HG03060 (cell line): ENCODE results near the gene CNDP2.
"Not testable (repeated sequence)": the region's sequence is repeated elsewhere in the genome, so short reads cannot be mapped to it uniquely, and the experiment has no call there.

ENCODE experiments used
- ATAC-seq: cut with Tn5 transposase; IDR thresholded peaks from one replicate; pipeline ENCODE4 v1.9.1; 2021; ENCODE audit warnings: low read depth, moderate number of reproducible peaks; ENCODE audit not compliant: unreplicated experiment

The CNDP2 gene

DNA sequence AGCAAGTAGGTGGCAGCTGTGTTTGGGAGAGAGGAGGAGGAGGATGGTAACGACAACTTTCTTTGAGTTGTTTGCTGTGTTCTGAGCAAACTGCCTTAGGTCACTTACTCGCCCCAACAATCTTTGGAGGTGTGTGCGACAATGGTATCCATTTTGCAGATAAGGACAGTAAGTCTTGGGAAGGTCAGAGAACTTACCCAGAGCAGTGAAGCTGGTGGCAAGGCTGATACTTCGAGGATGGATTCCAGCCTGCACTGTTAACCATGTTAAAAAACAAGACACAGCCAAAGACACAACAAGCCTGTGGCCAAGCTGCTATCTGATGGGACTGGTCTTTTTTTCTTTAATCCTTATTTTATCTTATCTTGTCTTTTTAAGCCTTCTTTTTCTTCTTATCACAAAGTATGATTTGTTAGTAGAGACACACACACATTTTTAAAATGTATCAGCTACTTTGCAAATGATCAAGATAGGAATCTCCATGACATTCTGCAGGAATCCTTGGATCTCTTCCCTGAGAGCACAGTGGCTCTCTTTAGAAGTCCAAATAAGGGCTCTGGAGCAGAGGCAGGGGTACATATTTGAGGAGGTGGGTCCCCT, 66.1 kb downstream of the CNDP2 start:
- no peak for ATAC-seq

DNA sequence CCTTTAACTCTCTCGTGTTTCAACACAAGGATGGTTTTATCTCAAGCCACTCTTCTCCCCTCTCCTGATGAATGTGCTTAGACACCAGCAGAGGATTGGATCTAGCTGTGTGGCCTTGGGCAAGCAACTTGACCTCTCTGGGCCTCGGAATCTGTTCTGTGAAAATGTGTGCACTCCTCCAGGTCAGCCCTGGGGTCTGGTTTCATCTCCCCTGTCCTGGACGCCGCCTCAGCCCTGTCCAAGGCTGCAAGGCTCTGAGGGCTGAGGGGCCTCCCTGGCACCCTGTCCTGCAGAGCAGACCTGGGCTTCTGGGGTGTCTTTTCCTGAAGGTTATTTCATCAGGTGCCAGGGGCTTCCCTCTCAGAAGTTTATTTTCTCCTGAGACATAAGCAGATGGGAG, 66.6 kb downstream of the CNDP2 start:
- no peak for ATAC-seq

DNA sequence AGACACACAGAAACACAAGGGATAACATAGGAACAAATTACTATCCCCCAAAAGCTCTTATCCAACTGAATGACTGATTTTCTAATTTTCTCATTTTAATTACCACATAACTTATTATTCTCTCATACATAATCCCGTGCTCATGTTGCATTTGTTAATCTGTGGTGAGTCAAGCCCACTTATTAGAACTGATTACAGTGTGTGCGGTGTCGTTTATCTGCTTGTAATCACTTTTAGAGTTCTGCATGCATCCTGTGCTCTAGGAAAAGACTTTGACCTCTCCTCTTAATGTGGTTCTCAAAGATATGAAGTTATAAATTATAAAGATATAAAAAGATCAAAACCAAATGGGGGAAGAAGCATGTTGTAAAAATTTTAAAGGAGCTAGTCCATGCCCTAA, 67.8 kb downstream of the CNDP2 start:
- no peak for ATAC-seq

GRCh38 chr18:74565164-74565563, 69.0 kb downstream of the CNDP2 start:
- not testable (repeated sequence) for ATAC-seq

DNA sequence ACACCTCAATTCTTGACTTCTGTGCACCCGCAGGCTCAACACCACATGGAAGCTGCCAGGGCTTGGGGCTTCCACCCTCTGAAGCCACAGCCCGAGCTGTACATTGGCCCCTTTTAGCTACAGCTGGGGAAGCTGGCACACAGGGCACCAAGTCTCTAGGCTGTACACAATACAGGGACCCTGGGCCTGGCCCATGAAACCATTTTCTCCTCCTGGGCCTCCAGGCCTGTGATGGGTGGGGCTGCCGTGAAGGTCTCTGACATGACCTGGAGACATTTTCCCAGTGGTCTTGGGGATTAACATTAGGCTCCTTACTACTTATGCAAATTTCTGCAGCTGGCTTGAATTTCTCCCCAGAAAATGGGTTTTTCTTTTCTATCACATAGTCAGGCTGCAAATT, 69.8 kb downstream of the CNDP2 start:
- not testable (repeated sequence) for ATAC-seq

GRCh38 chr18:74567822-74568221, 71.7 kb downstream of the CNDP2 start:
- ATAC-seq: no peak

DNA sequence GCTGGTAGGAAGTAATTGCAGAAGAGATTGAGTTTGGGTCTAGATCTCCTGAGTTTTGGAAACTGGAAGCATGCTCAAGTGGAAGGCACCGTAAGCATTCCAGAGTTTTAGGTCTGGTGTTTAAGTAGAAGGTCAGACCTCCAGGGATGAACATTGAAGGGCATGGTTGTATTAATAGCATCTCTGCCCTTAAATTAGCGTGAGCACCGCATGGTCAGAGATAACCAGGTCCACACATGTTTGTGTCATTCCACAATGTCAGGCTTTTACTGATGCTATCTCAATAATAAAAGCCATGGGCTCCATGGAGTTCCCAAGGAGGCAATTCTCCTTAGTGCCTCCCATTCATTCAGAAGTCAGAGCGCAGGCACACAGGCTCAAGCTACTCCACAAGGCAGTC, 73.2 kb downstream of the CNDP2 start:
- no peak for ATAC-seq

GRCh38 chr18:74570266-74570665, 74.1 kb downstream of the CNDP2 start:
- no peak for ATAC-seq

- ATAC-seq: no peak
These were observed 75.9 kb downstream of the CNDP2 start for GRCh38 chr18:74571895-74572680.

GRCh38 chr18:74573053-74573452, 76.9 kb downstream of the CNDP2 start:
- ATAC-seq: no peak
